Tibial artery (tissue), 4 donors: ENCODE measurements around the gene REPS2.

Experiments used
- DNase-seq, 2 donors: peaks; one replicate each; pipeline ENCODE4 v3.0.0-alpha.2; 2019
- H3K27ac ChIP-seq, 2 donors: fragments of 200-600 bp; sonication (generic) in 1 of 2; 1 replicate in 1 of 2; 2 replicates in 1 of 2; pipeline ENCODE4 v1.5.1; 2018 to 2019; ENCODE audit warnings: mild to moderate bottlenecking in 1 of 2
- H3K27me3 ChIP-seq, 2 donors: fragments of 200-600 bp; sonication (generic) in 1 of 2; one replicate each; pipeline versions ENCODE4 v1.5.1 to v1.6.0; 2016 to 2019
- H3K36me3 ChIP-seq, 3 donors: fragments of 200-600 bp; sonication (generic) in 2 of 3; one replicate each; pipeline ENCODE4 v1.5.1; 2016 to 2019; ENCODE audit warnings: mild to moderate bottlenecking in 2 of 3
- H3K4me1 ChIP-seq, 4 donors: fragments of 200-600 bp; sonication (generic) in 2 of 4; 1 replicate in 3 of 4; 2 replicates in 1 of 4; pipeline ENCODE4 v1.5.1; 2016 to 2019
- H3K4me3 ChIP-seq, 2 donors: fragments of 200-600 bp; sonication (generic) in 1 of 2; 1 replicate in 1 of 2; 2 replicates in 1 of 2; pipeline ENCODE4 v1.5.1; 2018 to 2019; ENCODE audit warnings: mild to moderate bottlenecking in 2 of 2
- H3K9me3 ChIP-seq, 3 donors: fragments of 200-600 bp; sonication (generic) in 1 of 3; one replicate each; pipeline ENCODE4 v1.5.1; 2016 to 2019
- intact Hi-C: fragments of 100-400 bp; cut with DNase I; formaldehyde crosslinking; loops from one replicate; pipeline ENCODE4 v1.15.0; 2023; ENCODE audit warnings: low total_unique reads
- TF ChIP-seq, protein P1 (sequence below), 2 experiments: fragments of 200-600 bp in 1 of 2; fragments of 450-650 bp in 1 of 2; IDR thresholded peaks; one replicate each; pipeline ENCODE4 v1.5.1; 2017 to 2019; ENCODE audit warnings: antibody characterized with exemption in 2 of 2, mild to moderate bottlenecking in 1 of 2, moderate library complexity in 1 of 2

Gene REPS2

DNA sequence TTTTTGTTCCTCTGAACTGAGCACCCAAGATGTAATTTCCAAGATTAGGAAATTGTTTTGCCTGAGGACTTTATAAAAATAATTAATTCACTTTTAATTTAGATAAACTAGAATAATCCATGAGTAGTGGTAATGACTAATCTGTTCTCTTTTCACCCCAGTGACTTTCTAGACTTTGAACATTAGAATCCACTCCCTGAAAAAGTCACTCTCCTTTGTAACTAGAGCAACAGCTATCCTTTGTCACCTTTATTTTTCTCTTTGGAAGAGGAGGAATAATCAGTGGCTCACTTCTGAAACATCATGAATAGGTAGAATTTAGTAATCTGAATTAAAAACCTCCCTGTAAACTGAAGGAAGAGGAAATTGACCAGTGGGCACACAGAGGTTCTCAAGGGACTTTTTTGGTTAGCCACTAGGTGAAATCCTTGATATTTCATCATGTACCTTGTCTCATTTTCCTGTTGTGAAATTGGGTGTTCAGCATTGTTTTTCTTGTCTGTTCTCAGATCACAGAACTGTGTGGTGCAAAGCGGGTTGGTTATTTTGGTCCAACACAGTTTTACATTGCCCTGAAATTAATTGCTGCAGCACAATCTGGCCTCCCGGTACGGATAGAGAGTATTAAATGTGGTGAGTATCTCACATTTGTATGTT is 59.4 kb downstream of the REPS2 start:
- H3K4me3 ChIP-seq = no peak overlapping the region
- H3K4me1 ChIP-seq = no peaks in the 10 kb centered on the region
- TF ChIP-seq, protein P1, sequence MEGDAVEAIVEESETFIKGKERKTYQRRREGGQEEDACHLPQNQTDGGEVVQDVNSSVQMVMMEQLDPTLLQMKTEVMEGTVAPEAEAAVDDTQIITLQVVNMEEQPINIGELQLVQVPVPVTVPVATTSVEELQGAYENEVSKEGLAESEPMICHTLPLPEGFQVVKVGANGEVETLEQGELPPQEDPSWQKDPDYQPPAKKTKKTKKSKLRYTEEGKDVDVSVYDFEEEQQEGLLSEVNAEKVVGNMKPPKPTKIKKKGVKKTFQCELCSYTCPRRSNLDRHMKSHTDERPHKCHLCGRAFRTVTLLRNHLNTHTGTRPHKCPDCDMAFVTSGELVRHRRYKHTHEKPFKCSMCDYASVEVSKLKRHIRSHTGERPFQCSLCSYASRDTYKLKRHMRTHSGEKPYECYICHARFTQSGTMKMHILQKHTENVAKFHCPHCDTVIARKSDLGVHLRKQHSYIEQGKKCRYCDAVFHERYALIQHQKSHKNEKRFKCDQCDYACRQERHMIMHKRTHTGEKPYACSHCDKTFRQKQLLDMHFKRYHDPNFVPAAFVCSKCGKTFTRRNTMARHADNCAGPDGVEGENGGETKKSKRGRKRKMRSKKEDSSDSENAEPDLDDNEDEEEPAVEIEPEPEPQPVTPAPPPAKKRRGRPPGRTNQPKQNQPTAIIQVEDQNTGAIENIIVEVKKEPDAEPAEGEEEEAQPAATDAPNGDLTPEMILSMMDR (IDR thresholded peaks at IDR 0.05) = no peak
- intact Hi-C loops = no loop called here
- no peaks in the 10 kb centered on the region for H3K27me3 ChIP-seq
- no peak overlapping the region for H3K27ac ChIP-seq
- H3K9me3 ChIP-seq = no peaks in the 10 kb centered on the region
- no peak for DNase-seq
- H3K36me3 ChIP-seq = no peaks in the 10 kb centered on the region

DNA sequence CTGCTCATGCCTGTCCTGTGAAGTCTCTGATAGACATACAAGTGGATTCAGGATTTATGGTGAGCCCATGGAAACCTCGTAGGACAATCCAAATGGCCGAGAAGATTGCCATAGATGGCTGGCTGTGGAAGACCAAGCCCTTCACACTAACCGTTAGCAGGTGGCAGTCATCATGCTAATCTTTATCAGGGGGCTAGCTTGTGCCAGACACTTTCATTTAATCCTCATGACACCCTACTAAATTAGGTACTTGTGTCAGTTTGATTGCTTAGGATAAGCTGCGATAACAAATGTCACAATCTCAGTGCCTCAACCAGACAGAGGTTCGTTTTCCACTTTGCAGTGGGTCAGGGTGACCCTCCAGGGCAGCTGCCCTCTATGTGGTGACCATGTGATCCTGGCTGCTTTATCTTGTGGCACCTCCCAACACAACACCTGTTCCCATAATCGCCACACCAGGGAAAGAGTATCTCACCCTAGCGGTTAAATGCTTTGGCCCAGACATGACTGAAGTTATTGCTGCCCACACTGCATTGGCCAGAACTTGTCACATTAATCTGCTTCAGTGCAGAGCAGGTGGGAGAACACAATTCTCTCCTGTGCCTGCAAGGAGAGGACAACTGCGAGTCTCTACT is 60.8 kb downstream of the REPS2 start:
- no peak overlapping the region for H3K27ac ChIP-seq
- H3K36me3 ChIP-seq = no peaks in the 10 kb centered on the region
- H3K9me3 ChIP-seq = no peaks in the 10 kb centered on the region
- no peaks in the 10 kb centered on the region for H3K4me1 ChIP-seq
- H3K4me3 ChIP-seq = no peak overlapping the region
- TF ChIP-seq, protein P1 (IDR thresholded peaks at IDR 0.05) = peak in 1 of 2 experiments; percentile 39
- intact Hi-C loops = no loop called here
- H3K27me3 ChIP-seq = no peaks in the 10 kb centered on the region
- no peak for DNase-seq

DNA sequence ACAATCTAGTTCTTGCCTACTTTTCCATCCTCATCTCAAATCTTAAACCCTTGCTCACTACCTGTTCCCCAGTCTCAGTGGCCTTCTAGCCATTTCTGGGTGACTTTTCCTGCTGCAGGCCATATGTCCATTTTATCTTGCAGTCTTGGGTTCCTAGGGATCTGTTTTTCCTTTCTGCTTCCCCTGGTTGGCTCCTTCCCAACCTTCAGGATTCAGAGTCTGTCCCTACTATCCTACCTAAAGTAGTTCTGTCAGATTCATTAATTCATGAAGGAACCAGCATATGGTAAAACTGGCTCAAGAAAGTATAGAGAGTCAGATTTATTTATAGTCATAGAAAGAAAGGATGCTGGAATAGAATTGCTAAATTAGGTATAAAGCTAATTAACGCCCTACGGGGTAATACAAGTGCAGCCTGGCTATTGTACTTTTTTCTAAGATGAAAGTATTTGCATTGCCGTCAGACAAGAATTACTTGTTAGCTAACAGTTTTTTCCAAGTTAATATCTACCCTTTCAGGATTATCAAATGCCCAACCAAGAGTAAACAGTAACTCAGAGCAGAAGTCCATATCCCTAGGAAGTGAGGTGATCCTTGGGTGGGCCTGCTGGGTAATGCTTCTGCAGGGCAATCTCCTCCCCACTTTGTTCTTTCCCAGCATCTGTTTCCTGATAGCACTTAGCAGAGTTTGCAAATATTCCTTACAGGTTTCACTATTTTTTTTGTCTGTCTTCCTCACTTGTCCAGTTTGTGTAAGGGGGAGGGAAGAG is 63.6 kb downstream of the REPS2 start:
- no peak overlapping the region for H3K27ac ChIP-seq
- no peaks in the 10 kb centered on the region for H3K4me1 ChIP-seq
- no peaks in the 10 kb centered on the region for H3K27me3 ChIP-seq
- H3K9me3 ChIP-seq = no peaks in the 10 kb centered on the region
- TF ChIP-seq, protein P1 (IDR thresholded peaks at IDR 0.05) = no peak
- no peak for DNase-seq
- H3K4me3 ChIP-seq = no peak overlapping the region
- H3K36me3 ChIP-seq = no peaks in the 10 kb centered on the region
- intact Hi-C loops = no loop called here

DNA sequence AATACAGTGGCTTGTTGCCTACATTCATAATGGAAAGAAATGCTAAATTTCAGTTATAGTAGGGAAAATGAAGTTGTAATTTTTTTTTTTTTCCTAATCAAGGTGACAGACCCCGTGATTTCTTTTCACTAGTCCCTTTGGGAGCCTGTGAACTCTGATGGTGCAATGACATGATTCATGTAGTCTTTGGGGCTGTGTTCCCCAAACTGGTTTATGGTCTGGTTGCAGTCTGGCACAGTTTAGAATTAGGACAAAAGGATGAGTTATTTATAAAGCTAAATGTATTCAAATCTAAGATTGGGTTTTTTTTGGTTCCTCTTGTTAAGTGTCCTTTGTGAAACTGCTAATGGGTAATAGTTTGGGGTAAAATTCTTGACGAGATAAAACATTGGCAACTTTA is 66.0 kb downstream of the REPS2 start:
- intact Hi-C loops = no loop called here
- Histone ChIP-seq H3K27me3 (no peaks in the 10 kb centered on the region), H3K9me3 (no peaks in the 10 kb centered on the region), H3K4me3 (no peak overlapping the region), H3K27ac (no peak overlapping the region), H3K4me1 (no peaks in the 10 kb centered on the region), H3K36me3 (no peaks in the 10 kb centered on the region)
- TF ChIP-seq, protein P1 (IDR thresholded peaks at IDR 0.05) = no peak
- DNase-seq = no peak

DNA sequence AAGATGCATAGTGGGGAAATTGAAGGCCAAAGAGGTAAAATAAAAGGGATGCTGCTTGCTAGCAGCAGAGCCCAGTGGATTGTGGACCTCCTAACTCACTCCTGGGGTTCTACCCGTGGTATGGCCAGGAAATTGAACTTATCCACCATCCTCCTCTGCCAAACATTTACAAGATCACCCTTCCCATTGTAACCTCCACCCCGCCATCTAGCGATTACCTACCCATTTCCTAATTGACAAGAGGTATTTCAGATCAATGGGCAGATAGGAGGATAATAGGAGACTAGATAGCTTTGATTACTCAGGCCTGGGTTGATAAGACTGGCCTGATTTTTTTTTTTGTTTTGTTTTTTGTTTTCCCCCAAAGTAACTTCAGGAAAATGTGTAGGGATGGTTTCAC is 67.8 kb downstream of the REPS2 start:
- H3K9me3 ChIP-seq = no peaks in the 10 kb centered on the region
- no peaks in the 10 kb centered on the region for H3K36me3 ChIP-seq
- TF ChIP-seq, protein P1 (IDR thresholded peaks at IDR 0.05) = no peak
- H3K27ac ChIP-seq = no peak overlapping the region
- intact Hi-C loops = no loop called here
- no peak overlapping the region for H3K4me3 ChIP-seq
- H3K27me3 ChIP-seq = no peaks in the 10 kb centered on the region
- no peaks in the 10 kb centered on the region for H3K4me1 ChIP-seq
- DNase-seq = no peak
